ENCODE results near the gene NCOA7.
"Not testable (repeated sequence)": the region's sequence is repeated elsewhere in the genome, so short reads cannot be mapped to it uniquely, and the experiment has no call there.

The NCOA7 gene

DNA sequence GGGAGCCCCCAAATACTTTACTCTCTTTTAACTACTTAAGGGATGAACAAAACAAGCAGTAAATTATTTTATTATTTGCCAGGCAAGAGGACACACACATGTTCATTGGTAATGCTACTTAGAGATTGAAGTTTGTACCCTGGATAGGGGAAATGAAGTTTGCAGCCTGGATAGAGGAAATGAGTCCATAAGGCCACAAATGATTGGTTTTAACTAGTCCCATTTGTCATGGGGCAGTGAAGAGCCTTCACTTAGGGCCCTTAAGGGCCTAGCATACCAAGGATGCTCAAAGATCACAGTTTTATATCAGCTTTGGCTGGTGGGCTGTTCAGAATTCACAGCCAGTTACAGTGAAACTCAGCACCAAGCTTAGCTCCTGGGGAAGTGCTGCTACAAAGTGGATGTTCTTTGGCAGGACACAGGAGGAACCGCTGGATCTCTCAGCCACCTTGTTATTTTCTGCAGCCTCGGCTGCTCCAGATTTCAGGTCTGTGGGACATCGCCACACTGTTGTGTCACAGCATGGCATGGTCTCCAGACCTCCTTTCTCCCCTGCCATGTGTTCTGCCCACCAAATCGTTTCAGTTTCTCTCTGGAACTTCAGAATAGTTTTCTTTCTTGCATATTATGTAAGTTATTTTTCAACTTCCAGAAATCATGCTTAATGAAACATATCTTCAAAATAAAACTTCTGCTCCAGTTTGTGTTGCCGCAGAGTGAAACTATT, 41.8 kb downstream of the NCOA7 start:
- DNase-seq (ENCODE audit: extremely low read depth in 1 of 2, low read depth in 1 of 2), result no peak

DNA sequence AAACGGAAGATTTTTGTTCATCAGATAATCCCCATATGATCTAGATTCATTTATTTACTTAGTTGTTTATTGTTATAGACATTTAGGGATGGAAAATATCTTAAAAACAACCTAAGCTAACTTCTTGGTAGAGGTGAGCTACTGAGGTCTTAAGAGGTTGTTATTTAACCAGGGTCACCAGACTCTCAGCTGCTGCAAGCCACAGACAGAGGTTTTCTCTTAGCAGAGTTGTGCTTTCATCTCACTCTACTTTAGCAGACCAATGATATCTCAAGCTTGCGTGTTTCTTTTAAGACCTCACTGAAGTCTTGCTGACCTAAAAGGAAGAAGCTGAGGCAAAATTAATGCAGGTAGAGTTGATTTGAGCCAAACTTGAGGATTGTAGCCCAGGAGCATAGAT, 43.6 kb downstream of the NCOA7 start:
- no peak for DNase-seq (ENCODE audit: extremely low read depth in 1 of 2, low read depth in 1 of 2)

DNA sequence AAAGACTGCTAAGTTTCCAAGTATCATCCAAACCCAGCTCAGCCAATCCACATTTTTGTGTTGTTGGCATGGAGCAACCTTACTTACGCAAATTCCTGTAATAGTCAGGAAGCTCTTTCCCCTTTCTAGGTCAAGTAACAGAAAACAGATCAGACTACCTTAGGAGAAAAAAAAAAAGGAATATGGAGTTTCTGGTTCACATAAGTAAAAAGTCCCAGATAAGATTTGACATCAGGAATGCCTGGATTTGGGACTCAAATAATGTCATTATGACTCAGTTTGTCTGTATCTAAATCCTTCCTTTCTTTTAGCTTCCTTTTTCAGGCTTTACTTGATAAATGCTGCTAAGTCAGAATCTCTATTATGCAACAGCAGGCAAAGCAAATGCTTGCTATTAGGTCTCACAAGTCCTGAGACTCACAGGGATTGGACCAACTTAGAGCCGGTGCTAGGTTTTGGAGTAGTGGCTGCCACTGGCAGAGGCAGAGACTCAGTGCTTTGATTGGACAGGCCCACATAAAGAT, 44.5 kb downstream of the NCOA7 start:
- DNase-seq (ENCODE audit: extremely low read depth in 1 of 2, low read depth in 1 of 2), result no peak

DNA sequence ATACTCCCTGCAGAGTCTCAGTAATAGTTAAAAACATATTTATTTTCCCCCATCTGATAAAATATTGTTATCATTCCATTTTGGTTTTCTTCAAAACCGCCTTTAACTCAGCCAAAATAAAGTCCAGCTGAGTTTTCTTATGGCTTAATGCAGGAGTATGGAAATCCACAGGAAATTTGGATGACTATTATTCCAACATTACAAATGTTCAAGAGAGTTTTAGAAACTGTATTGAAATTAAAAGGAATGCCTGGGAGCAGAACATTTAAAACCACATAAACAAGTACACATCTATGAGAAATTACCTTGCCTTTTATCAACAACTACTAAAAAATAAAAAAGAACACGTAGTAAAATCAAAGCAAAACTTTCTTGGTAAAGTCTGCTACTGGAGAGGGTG, 45.7 kb downstream of the NCOA7 start:
- no peak for DNase-seq (ENCODE audit: extremely low read depth in 1 of 2, low read depth in 1 of 2)

DNA sequence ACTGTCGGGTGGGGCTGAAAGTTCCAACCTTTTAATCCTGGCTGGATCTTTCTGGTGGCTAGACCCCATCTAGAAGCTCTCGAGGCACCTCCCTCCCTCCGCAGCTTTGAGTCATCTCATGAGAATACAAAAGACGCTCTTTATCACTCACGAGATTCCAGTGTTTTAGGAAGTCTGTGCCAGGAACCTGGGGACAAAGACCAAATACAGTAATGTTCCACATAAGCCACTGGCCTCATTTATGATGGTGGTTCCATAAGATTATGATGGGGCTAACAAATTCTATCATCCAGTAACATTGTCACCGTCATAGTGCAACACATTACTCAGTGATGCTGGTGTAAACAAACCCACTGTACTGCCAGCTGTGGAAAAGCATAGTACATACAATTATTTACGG, 48.7 kb downstream of the NCOA7 start:
- DNase-seq (ENCODE audit: extremely low read depth in 1 of 2, low read depth in 1 of 2), result no peak

DNA sequence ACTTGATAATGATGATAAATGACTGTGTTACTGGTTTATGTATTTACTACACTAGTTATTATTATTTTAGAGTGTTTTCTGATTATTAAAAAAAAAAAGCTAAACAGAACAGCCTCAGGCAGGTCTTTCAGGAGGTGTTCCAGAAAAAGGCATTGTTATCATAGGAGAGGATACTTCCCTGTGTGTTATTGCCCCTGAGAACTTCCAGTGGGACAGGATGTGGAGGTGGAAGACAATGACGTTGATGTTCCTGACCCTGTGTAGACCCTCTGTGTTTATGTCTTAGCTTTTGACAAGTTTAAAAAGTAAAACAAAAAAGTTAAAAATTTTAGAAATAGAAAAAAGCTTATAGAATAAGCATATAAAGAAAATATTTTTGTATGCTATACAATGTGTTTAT, 49.1 kb downstream of the NCOA7 start:
- no peak for DNase-seq (ENCODE audit: extremely low read depth in 1 of 2, low read depth in 1 of 2)

DNA sequence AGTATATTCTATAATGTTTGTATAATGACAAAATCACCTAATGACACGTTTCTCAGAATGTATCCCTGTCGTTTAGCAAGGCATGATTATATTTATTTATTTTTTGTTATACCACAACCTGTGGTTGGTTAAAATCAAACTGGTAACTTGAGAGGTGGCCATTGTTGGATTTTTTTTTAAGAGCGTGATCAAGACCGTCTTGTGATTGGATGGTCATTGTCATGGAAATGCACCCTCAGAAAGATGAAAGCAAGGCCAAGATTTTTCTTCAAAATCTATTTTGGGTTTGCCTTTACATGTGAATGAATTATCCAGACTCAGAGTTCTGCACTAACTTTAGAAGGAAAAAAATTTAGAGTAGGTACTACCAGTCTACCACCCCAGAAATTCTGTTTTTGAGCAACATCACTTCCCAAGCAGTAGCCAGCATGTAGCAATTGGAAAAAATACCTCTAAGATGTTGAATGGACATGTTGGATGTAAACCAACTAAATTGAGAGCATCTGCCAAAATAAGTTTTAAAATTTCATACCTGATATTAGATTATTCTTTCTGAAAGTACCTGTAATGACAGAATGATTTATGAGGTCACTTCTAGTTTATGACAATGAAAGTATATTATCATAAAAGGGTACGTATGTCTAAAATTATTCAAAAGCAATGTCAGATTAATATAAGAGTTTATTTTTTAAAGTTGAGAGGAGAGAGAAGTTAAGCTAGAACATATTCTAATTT, 50.8 kb downstream of the NCOA7 start:
- DNase-seq (ENCODE audit: extremely low read depth in 1 of 2, low read depth in 1 of 2), result no peak

DNA sequence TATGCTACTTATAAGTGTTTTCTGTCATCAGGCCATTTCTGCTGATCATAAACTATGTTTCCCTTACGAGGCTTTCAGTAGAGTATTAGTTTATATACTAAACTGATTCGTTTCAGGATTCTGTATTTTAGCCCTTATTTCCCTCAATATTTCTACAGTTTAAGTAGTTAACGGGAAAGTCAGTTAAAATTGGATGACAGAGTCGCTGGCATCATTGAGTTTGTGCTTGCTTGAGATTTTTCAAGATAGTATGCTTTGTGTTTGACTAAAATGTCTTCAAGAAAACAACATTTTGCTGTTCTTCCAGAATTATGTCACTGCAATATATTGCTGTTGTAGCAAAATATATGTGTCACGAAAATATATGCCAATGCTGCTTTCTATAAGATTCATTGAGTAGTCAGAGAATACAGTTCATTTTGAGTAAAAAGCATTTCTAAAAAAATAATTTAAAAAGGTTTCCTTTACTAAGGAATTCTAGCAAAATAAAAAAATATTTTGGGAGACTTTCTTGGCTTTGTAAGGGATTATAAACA, 51.4 kb downstream of the NCOA7 start:
- DNase-seq (ENCODE audit: extremely low read depth in 1 of 2, low read depth in 1 of 2), result no peak

DNA sequence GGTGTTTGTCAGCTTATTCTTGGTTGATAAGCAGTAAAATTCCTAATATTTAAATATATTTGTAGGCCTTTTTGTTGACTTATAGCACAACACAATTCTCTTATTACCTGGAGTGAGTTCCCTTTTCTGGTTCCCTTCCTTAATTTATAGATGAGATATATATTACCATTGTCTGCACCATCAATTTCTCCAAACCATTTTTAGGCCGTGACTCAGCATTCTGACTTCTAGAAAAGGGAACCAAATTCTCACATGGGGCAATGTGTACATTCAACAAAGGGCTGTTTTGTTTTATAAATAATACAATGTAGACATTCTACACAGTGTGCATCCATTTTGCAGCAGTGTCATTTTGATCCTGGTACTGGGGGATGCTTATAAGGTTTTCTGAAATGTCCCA, 52.8 kb downstream of the NCOA7 start:
- no peak for DNase-seq (ENCODE audit: extremely low read depth in 1 of 2, low read depth in 1 of 2)

DNA sequence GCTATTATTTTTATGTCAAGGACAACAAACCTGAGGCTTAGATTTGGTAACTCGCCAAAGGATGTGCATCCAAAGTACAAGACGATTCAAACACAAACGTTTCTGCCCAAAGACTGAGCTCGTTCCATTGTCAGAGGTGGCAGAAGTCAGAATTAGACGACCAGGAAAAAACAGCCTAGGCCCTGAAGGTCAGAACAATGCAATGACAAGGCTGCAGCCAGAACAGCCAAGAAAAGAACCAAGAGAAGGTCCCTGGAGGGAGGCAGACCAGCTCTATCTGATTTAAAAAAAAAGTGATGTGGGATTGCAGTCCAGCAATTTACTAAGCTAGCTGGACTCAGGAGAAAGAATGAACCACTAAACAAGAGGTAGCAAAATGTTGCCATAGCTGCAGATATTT, 54.2 kb downstream of the NCOA7 start:
- DNase-seq (ENCODE audit: extremely low read depth in 1 of 2, low read depth in 1 of 2), result no peak

DNA sequence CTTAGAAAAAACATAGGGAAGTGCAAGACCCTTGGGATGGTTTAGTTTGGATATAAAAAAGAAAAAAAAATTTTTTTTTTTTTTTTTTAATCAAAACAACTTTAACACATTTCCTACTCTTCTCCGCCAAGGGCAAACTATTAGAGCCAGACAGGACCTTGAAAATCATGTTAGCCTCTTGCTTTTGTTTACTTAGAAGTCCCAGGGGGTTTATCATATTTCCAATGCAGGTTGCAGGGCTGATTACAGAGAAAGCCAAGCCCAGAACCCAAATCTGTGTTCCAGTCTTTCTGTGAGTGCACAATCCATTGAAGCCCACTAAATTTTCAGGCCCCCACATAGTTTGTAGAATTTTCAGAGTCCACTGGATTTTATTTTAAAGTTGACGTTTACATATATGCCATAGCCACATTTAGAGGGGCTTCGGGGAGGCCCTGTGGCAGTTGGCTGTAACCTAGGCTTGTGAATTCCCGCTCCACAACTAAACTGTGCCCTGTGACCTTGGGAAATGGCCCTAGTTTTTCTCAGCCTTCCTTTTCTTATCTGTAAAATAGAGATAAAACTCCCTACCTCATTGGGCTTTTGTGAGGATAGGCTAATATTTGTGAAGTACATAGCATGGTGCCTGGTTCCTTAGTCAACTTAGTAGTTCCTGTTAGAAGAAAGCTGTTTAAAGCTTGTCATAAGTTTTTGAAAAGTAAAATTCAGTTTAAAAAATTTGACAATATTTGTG, 55.7 kb downstream of the NCOA7 start:
- DNase-seq (ENCODE audit: extremely low read depth in 1 of 2, low read depth in 1 of 2), result no peak

DNA sequence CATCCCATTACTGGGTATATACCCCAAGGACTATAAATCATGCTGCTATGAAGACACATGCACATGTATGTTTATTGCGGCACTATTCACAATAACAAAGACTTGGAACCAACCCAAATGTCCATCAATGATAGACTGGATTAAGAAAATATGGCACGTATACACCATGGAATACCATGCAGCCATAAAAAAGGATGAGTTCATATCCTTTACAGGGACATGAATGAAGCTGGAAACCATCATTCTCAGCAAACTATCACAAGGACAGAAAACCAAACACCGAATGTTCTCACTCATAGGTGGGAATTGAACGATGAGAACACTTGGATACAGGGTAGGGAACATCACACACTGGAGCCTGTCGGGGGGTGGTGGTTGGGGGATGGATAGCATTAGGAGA, 57.5 kb downstream of the NCOA7 start:
- DNase-seq (ENCODE audit: extremely low read depth in 1 of 2, low read depth in 1 of 2), result not testable (repeated sequence)

DNA sequence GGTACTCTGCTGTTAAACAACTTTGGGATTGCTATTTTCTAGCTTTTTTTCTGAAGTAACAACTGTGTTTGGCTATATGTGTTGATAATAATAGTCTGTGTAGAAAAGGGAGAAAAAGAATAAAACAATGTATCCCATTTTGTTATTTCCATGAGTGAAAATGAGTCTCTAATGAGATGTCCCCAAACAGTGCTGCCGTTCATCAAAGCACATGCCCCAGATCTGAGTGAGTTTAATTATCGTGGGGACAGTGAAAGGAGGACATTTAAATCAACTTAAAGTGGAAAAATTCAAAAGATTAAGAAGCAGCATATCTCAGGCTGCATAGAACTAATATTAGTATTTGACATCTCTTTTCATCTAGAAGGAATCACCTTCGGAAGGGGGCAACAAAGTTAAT, 59.6 kb downstream of the NCOA7 start:
- no peak for DNase-seq (ENCODE audit: extremely low read depth in 1 of 2, low read depth in 1 of 2)

DNA sequence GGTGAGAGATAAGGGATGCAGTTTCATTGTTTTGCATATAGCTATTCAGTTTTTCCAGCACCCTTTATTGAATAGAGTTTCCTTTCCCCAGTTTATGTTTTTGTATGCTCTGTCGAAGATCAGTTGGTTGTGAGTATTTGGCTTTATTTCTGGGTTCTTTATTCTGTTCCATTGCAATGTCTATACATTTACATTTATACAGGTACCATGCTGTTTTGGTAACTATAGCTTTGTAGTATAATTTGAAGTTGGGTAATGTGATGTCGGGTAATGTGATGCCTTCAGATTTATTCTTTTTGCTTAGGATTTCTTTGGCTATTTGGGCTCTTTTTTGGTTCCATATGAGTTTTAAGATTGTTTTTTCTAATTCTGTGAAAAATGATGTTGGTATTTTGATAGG, 61.8 kb downstream of the NCOA7 start:
- DNase-seq (ENCODE audit: extremely low read depth in 1 of 2, low read depth in 1 of 2), result no peak

DNA sequence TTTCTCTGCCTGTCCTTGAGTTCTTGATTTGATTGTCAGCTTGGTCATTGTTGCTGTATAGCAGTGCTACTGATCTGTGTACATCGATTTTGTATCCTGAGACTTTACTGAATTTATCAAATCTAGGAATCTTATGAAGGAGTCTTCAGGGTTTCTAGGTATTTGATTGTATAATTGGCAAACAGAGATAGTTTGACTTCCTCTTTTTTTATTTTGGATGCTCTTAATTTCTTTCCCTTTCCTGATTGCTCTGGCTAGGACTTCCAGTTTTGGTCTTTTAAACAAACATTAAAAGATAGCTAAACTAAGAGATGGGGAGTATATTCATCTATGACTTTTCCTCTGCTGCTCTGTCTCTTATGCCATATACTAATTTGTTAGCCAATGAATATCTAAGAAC, 62.4 kb downstream of the NCOA7 start:
- no peak for DNase-seq (ENCODE audit: extremely low read depth in 1 of 2, low read depth in 1 of 2)

DNA sequence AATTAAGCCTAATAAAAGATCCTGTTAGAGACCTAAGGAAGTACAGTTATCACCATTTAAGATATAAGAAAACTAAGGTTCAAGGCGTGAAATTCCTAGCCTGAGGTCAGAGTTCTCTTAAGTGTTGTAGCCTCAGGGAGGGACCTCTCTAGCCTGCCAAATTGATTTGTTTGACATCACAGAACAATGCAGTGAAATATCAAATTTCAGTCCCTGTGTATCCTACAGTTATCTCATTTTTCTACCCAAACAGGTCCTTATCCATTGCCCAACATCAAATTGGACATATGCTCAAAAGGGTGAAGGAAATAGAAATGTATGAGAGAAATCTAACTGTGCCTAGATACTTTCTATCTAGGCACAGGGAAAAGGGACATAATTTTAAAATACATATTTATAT, 63.0 kb downstream of the NCOA7 start:
- DNase-seq (ENCODE audit: extremely low read depth in 1 of 2, low read depth in 1 of 2), result no peak

DNA sequence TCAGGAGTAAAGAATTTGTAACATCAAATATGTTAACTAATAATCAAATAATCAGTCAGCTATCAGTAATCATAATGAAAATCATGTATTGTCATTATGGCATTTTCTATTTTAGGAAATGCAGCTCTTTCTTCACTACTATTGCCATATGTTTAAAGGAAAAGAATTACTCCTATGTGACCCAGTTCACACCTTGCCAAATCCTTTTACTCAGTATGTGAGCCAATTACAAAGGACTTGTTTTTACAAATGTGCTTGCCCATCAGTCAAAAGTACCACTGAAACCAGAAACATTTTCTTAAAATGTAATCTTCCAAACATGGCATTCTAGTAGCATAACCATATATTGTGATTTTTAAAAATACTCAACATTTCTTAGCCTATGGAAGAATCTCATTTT, 63.6 kb downstream of the NCOA7 start:
- no peak for DNase-seq (ENCODE audit: extremely low read depth in 1 of 2, low read depth in 1 of 2)

DNA sequence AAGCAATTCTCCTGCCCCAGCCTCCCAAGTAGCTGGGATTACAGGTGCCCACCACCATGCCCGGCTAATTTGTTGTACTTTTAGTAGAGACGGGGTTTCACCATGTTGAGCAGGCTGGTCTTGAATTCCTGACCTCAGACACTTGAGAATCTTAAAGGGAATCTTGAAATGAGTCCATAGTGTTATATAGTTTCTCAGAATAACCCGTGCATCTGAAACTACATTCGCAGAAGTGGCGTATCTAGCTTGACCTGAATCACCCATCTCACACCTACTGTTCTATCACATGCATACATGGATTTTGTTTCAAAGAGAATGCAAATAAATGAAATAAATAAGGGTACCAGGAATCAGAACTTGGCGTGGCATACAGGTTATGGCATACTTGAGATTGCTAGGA, 65.0 kb downstream of the NCOA7 start:
- no peak for DNase-seq (ENCODE audit: extremely low read depth in 1 of 2, low read depth in 1 of 2)

DNA sequence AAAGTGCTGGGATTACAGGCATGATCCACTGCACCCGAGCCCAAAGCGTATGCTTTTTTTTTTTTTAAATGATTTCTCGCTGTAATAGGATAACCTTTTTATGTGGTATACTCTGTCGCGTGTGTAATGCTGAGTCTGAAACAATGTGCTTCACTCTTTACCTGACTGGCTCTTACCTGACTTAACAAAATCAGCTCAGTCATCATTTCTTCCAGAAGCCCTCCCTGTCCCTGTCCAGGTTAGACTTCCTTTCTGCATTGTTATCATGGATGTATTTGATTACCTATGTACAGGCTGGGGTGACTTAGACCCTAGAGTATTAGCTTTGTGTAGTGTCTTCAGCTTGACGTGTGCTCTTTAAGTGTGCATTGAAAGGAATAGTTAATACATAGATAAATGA, 67.1 kb downstream of the NCOA7 start:
- no peak for DNase-seq (ENCODE audit: extremely low read depth in 1 of 2, low read depth in 1 of 2)

DNA sequence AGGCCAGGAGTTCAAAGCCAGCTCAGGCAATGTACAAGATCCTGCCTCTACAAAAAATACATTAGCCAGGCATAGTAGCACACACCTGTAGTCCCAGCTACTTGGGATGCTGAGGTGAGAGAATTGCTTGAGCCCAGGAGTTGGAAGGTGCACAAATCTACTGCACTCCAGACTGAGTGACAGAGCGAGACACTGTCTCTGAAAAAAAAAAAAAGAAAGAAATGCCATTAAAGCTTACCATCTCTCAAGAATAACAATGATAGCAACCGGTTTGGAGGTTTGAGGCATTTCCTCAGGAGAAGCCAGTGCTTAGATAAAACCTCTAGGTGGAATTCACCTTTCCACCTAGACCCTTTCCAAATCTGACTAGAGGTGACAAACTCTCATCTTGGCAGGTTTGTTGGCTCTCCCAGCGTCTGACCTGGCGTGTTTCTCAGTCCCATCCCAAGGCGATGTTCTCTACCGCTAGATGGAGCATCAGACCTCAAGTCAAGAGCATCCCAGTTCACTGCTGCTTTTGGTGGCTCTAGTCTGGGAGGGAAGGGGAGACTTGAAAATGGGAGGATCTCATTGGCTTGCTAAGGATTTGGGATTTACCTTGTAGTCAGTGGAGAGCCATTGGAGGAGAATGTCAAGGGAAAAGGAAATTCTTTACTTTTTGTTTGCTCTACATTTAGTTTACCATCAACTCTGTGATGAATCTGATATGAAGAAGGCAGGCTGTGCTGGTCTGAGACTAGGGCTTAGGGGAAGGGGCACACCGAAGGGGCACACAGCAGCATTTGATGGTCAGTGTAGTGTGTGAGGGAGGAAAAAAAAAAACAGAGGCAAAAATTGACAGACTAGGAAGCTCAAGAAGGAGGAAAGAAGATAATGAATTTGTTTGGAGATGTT, 67.9 kb downstream of the NCOA7 start:
- no peak for DNase-seq (ENCODE audit: extremely low read depth in 1 of 2, low read depth in 1 of 2)

DNA sequence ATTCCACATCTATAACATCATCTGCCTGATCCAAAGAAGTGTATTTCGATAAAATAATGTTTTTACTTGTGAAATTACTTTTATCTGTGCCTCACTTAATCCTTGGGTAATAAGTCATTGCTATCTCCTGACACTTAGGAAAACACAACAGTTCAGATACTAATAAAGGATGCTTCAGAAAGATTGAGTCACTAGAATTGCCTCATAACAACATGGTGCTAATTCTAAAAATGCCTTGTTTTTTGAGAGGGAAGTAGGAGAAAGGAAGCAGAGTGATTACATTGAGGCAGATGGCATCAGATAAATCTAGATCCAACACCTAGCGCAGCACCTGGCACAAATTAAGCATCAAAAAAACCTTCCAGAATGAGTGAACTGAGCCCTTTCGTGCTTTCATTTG, 69.0 kb downstream of the NCOA7 start:
- no peak for DNase-seq (ENCODE audit: extremely low read depth in 1 of 2, low read depth in 1 of 2)
